Suprapubic skin (tissue), 4 donors: ENCODE data around the gene CTSZ. TPM values are rescaled to one million over a fixed set of nuclear protein-coding genes. Genes with fewer than 3 reads are reported as not detected.

Experiments used
- DNase-seq, 2 donors: peaks; one replicate each; pipeline ENCODE4 v3.0.0-alpha.2; 2019; ENCODE audit warnings: low spot score in 2 of 2
- H3K27ac ChIP-seq: fragments of 200-600 bp; sonication (generic); one replicate; pipeline ENCODE4 v1.5.1; 2019
- H3K27me3 ChIP-seq: fragments of 200-600 bp; sonication (generic); one replicate; pipeline ENCODE4 v1.5.1; 2019
- H3K36me3 ChIP-seq: fragments of 200-600 bp; sonication (generic); one replicate; pipeline ENCODE4 v1.5.1; 2019
- H3K4me1 ChIP-seq: fragments of 200-600 bp; sonication (generic); one replicate; pipeline ENCODE4 v1.5.1; 2019
- H3K4me3 ChIP-seq: fragments of 200-600 bp; sonication (generic); one replicate; pipeline ENCODE4 v1.5.1; 2019; ENCODE audit warnings: mild to moderate bottlenecking
- H3K9me3 ChIP-seq: fragments of 200-600 bp; sonication (generic); one replicate; pipeline ENCODE4 v1.5.1; 2019
- CTCF ChIP-seq, 2 donors: fragments of 200-600 bp in 1 of 2; fragments of 450-650 bp in 1 of 2; sonication (generic) in 1 of 2; IDR thresholded peaks; one replicate each; pipeline ENCODE4 v1.5.1; 2016 to 2019; ENCODE audit warnings: antibody characterized with exemption in 2 of 2, mild to moderate bottlenecking in 1 of 2, moderate library complexity in 1 of 2
- EP300 ChIP-seq: sonication (generic); formaldehyde crosslinking; IDR thresholded peaks from one replicate; pipeline ENCODE4 v1.6.1; 2017; ENCODE audit warnings: antibody characterized with exemption
- POLR2A ChIP-seq, 2 donors: fragments of 450-650 bp; IDR thresholded peaks; one replicate each; pipeline ENCODE4 v1.6.1; 2017; ENCODE audit warnings: antibody characterized with exemption in 2 of 2, mild to moderate bottlenecking in 2 of 2, moderate library complexity in 2 of 2
- POLR2AphosphoS5 ChIP-seq, 3 donors: sonication (generic); formaldehyde crosslinking; IDR thresholded peaks; one replicate each; pipeline ENCODE4 v1.6.1; 2017; ENCODE audit warnings: antibody characterized with exemption in 3 of 3
- WGBS: methylation state at CpG from one replicate; pipeline ENCODE4 v1.1.5; 2018; 5-methylcytosine and 5-hydroxymethylcytosine counted together
- total RNA-seq, 4 donors: library from RNA; depleted of rRNA; stranded (reverse); fragments of >200 nt; gene quantifications; one replicate each; pipeline ENCODE4 v1.1.0, GENCODE V29; 2016

Gene CTSZ
- total RNA-seq, 4 donors from 2014 or later: 25.6 to 38.7 (median 34.7) TPM

DNA sequence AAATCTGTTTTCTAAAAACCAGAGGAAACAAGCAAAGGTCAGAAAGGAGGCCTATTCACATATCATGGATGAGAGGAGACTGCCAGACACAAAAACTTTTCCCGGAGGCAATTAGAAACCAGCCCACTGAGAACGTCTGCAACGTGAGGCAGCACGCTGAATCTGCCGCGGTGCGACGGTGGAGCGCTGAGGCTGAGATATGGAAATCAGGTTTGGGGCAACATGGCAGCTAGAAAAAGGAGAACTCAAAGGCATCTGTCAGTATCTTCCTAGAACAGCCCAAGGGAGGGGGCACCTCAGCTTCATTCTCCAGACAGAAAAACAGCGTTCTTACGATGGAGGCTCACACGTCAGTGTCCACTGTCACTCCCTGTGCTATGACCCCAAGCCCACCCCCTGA, 30.3 kb upstream of the CTSZ start:
- H3K4me3 ChIP-seq: no peak overlapping the region
- no peaks in the 10 kb centered on the region for H3K9me3 ChIP-seq
- no peak for DNase-seq
- 93% methylated on average over 12 of the region's 12 CpGs for WGBS
- no peak overlapping the region for H3K27ac ChIP-seq
- no peaks in the 10 kb centered on the region for H3K27me3 ChIP-seq
- H3K36me3 ChIP-seq: peaks cover 38% of the 10 kb centered on the region
- no peak for TF ChIP-seq EP300
- TF ChIP-seq POLR2AphosphoS5 (IDR thresholded peaks at IDR 0.05): no peak
- no peak for TF ChIP-seq CTCF (IDR thresholded peaks at IDR 0.05)
- no peak for TF ChIP-seq POLR2A (IDR thresholded peaks at IDR 0.05)
- peaks cover 36% of the 10 kb centered on the region for H3K4me1 ChIP-seq

DNA sequence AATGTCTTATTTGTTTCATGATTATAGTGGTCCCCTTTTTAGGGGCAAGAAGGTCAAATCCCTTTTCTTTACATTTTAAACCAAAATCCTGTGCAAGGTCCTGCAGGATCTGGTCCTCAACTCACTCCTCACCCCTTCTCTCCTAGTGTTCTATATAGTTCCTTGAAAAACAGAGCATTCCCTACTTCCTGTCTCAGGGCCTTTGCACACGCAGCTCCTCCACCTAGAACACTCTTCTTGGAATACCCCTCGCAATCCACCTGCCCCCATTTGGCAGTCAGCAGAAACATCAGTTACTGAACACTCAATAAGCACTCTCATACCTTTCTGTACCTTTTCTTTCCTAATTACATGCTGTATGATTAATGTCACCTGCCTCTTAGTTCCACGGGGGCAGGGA, 28.3 kb upstream of the CTSZ start:
- no peaks in the 10 kb centered on the region for H3K27me3 ChIP-seq
- 98% methylated on average over 3 of the region's 3 CpGs for WGBS
- no peak for DNase-seq
- H3K4me1 ChIP-seq: peaks cover 31% of the 10 kb centered on the region
- no peaks in the 10 kb centered on the region for H3K9me3 ChIP-seq
- no peak overlapping the region for H3K27ac ChIP-seq
- TF ChIP-seq EP300 (no peak), POLR2AphosphoS5 (IDR thresholded peaks at IDR 0.05) (no peak), POLR2A (IDR thresholded peaks at IDR 0.05) (no peak), CTCF (IDR thresholded peaks at IDR 0.05) (no peak)
- no peak overlapping the region for H3K4me3 ChIP-seq
- peaks cover 38% of the 10 kb centered on the region for H3K36me3 ChIP-seq

GRCh38 chr20:59033616-59034165, 26.6 kb upstream of the CTSZ start:
- H3K27me3 ChIP-seq: no peaks in the 10 kb centered on the region
- H3K27ac ChIP-seq: no peak overlapping the region
- TF ChIP-seq EP300 (no peak), POLR2AphosphoS5 (IDR thresholded peaks at IDR 0.05) (no peak), CTCF (IDR thresholded peaks at IDR 0.05) (no peak), POLR2A (IDR thresholded peaks at IDR 0.05) (no peak)
- 95% methylated on average over 2 of the region's 2 CpGs for WGBS
- no peak overlapping the region for H3K4me3 ChIP-seq
- no peak for DNase-seq
- H3K36me3 ChIP-seq: peaks cover 54% of the 10 kb centered on the region
- H3K4me1 ChIP-seq: peaks cover 36% of the 10 kb centered on the region
- no peaks in the 10 kb centered on the region for H3K9me3 ChIP-seq

- H3K4me1 ChIP-seq: peaks cover 39% of the 10 kb centered on the region
- H3K9me3 ChIP-seq: no peaks in the 10 kb centered on the region
- DNase-seq: no peak
- H3K4me3 ChIP-seq: peak overlapping the region; percentile 91
- WGBS: 97% methylated on average over 1 of the region's 1 CpG
- H3K36me3 ChIP-seq: peaks cover 53% of the 10 kb centered on the region
- H3K27me3 ChIP-seq: no peaks in the 10 kb centered on the region
- H3K27ac ChIP-seq: no peak overlapping the region
- no peak for TF ChIP-seq EP300
- TF ChIP-seq POLR2A (IDR thresholded peaks at IDR 0.05): no peak
- TF ChIP-seq CTCF (IDR thresholded peaks at IDR 0.05): no peak
- no peak for TF ChIP-seq POLR2AphosphoS5 (IDR thresholded peaks at IDR 0.05)
Observed at GRCh38 chr20:59033093-59033492, 26.0 kb upstream of the CTSZ start.

DNA sequence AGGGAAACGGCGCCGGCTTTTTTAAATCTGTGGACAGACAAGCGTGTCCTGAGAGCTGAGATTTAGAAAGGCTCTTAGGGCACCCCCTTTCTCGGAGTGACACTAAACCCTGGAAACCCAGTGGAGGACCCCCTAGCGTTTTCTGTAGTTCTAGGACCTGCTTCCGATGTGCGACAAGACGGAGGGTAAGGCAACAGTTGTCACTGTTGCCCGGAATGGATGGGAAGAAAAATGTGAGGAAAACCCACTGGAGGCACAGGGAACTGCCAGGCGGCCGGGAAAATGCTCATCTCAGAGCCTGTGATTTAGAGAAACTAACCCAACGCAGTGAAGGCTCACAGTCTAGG, 25.6 kb upstream of the CTSZ start:
- Histone ChIP-seq H3K4me3 (peak overlapping the region; percentile 91), H3K36me3 (peaks cover 49% of the 10 kb centered on the region), H3K9me3 (no peaks in the 10 kb centered on the region), H3K4me1 (peaks cover 41% of the 10 kb centered on the region), H3K27me3 (no peaks in the 10 kb centered on the region), H3K27ac (peak overlapping the region; percentile 89)
- no peak for DNase-seq
- 4% methylated on average over 9 of the region's 13 CpGs for WGBS
- TF ChIP-seq POLR2AphosphoS5 (IDR thresholded peaks at IDR 0.05): no peak
- no peak for TF ChIP-seq POLR2A (IDR thresholded peaks at IDR 0.05)
- TF ChIP-seq CTCF (IDR thresholded peaks at IDR 0.05): peak; percentile 26 to 32
- no peak for TF ChIP-seq EP300
